Endodermal cell (in vitro differentiated cells): Measurements from ENCODE around the gene BPNT1. TPM values are rescaled to one million over a fixed set of nuclear protein-coding genes. Genes with fewer than 3 reads are reported as not detected.

Experiments
- DNase-seq: peaks from one replicate; pipeline ENCODE4 v3.0.0-alpha.2; 2017
- H3K27ac ChIP-seq: 2 replicates; pipeline ENCODE4 v1.5.1; 2013; ENCODE audit warnings: mild to moderate bottlenecking, low read depth, low read length, moderate library complexity
- H3K27me3 ChIP-seq: 2 replicates; pipeline ENCODE4 v1.6.1; 2013; ENCODE audit warnings: mild to moderate bottlenecking, low read length, moderate library complexity; ENCODE audit not compliant: insufficient read depth, control insufficient read depth, poor library complexity, severe bottlenecking
- H3K36me3 ChIP-seq: 2 replicates; pipeline ENCODE4 v1.7.0; 2013; ENCODE audit warnings: mild to moderate bottlenecking, low read length, moderate library complexity; ENCODE audit not compliant: control insufficient read depth, insufficient read depth
- H3K4me1 ChIP-seq: one replicate; pipeline ENCODE4 v1.7.0; 2013; ENCODE audit warnings: low read length; ENCODE audit not compliant: control insufficient read depth, insufficient read depth
- H3K4me3 ChIP-seq: 2 replicates; pipeline ENCODE4 v1.5.1; 2013; ENCODE audit warnings: mild to moderate bottlenecking, low read length, moderate library complexity
- H3K9ac ChIP-seq: 2 replicates; pipeline ENCODE4 v1.6.1; 2013; ENCODE audit warnings: mild to moderate bottlenecking, low read length, moderate library complexity; ENCODE audit not compliant: poor library complexity, severe bottlenecking; ENCODE audit errors: extremely low read depth
- H3K9me3 ChIP-seq: 2 replicates; pipeline ENCODE4 v1.6.1; 2013; ENCODE audit warnings: mild to moderate bottlenecking, low read length, moderate library complexity; ENCODE audit not compliant: control insufficient read depth
- H3K27ac Mint-ChIP-seq: 2 replicates; pipeline ENCODE4 v1.8.0; 2020; ENCODE audit warnings: mixed read lengths
- H3K27me3 Mint-ChIP-seq: 2 replicates; pipeline ENCODE4 v1.8.0; 2021; ENCODE audit warnings: mild to moderate bottlenecking, mixed read lengths; ENCODE audit not compliant: insufficient read depth
- H3K36me3 Mint-ChIP-seq: 2 replicates; pipeline ENCODE4 v1.8.0; 2020; ENCODE audit warnings: low read depth, mixed read lengths
- H3K4me1 Mint-ChIP-seq: 2 replicates; pipeline ENCODE4 v1.8.0; 2020; ENCODE audit warnings: mixed read lengths
- H3K4me3 Mint-ChIP-seq: 2 replicates; pipeline ENCODE4 v1.8.0; 2020; ENCODE audit warnings: mild to moderate bottlenecking, moderate library complexity, mixed read lengths
- H3K9me3 Mint-ChIP-seq: 2 replicates; pipeline ENCODE4 v1.8.0; 2020; ENCODE audit warnings: mild to moderate bottlenecking, mixed read lengths
- CTCF ChIP-seq: fragments of 200-600 bp; sonication (generic); conservative IDR thresholded peaks from 2 replicates; pipeline ENCODE4 v1.5.0; 2021; ENCODE audit warnings: antibody characterized with exemption, mild to moderate bottlenecking
- whole genome bisulfite sequencing, 2 experiments: methylation state at CpG; one replicate each; pipeline versions ENCODE4 v1.1.5 to v1.1.7; 2013; ENCODE audit warnings: missing lambda C conversion rate in 2 of 2, mixed read lengths in 1 of 2; ENCODE audit not compliant: insufficient coverage in 1 of 2, insufficient read length in 1 of 2; 5-methylcytosine and 5-hydroxymethylcytosine counted together
- total RNA-seq, 2 donors: library from RNA; stranded (reverse); fragmentation: NEBNext Ultra II Directional in 1 of 2; extraction: Animal tissue kit (Norgen Biotek cat#: 25700) in 1 of 2; gene quantifications; 2 replicates in 1 of 2; 3 replicates in 1 of 2; pipeline ENCODE4 v1.2.1, GENCODE V29; 2021

The BPNT1 gene
- total RNA-seq, 2 donors from 2014 or later: 13.1 to 15.6 TPM

- H3K4me3 Mint-ChIP-seq: no peak overlapping the region
- H3K36me3 Mint-ChIP-seq: peaks cover 34% of the 10 kb centered on the region
- no peak overlapping the region for H3K27ac ChIP-seq
- no peak overlapping the region for H3K4me3 ChIP-seq
- no peaks in the 10 kb centered on the region for H3K27me3 Mint-ChIP-seq
- no peaks in the 10 kb centered on the region for H3K4me1 ChIP-seq
- H3K9me3 ChIP-seq: no peaks in the 10 kb centered on the region
- no peak for DNase-seq
- no peaks in the 10 kb centered on the region for H3K9me3 Mint-ChIP-seq
- no peaks in the 10 kb centered on the region for H3K27me3 ChIP-seq
- 67 to 80% methylated on average over 1 of the region's 1 CpG for WGBS, 2 experiments
- TF ChIP-seq CTCF: no peak
- H3K27ac Mint-ChIP-seq: peak overlapping the region; percentile 27
- H3K4me1 Mint-ChIP-seq: peaks cover 8% of the 10 kb centered on the region
- peaks cover 40% of the 10 kb centered on the region for H3K36me3 ChIP-seq
- no peak overlapping the region for H3K9ac ChIP-seq
Observed at GRCh38 chr1:220124542-220124941, 35.0 kb upstream of the BPNT1 start.

GRCh38 chr1:220123889-220124288 is 34.3 kb upstream of the BPNT1 start:
- H3K27ac Mint-ChIP-seq: no peak overlapping the region
- H3K4me3 ChIP-seq: no peak overlapping the region
- H3K36me3 ChIP-seq: peaks cover 40% of the 10 kb centered on the region
- no peak overlapping the region for H3K4me3 Mint-ChIP-seq
- H3K27me3 ChIP-seq: no peaks in the 10 kb centered on the region
- no peaks in the 10 kb centered on the region for H3K9me3 Mint-ChIP-seq
- peak; percentile 59 for DNase-seq
- peak; percentile 72 for TF ChIP-seq CTCF
- no peak overlapping the region for H3K9ac ChIP-seq
- H3K4me1 Mint-ChIP-seq: peaks cover 8% of the 10 kb centered on the region
- H3K27ac ChIP-seq: no peak overlapping the region
- no peaks in the 10 kb centered on the region for H3K9me3 ChIP-seq
- H3K4me1 ChIP-seq: no peaks in the 10 kb centered on the region
- H3K27me3 Mint-ChIP-seq: no peaks in the 10 kb centered on the region
- H3K36me3 Mint-ChIP-seq: peaks cover 30% of the 10 kb centered on the region

DNA sequence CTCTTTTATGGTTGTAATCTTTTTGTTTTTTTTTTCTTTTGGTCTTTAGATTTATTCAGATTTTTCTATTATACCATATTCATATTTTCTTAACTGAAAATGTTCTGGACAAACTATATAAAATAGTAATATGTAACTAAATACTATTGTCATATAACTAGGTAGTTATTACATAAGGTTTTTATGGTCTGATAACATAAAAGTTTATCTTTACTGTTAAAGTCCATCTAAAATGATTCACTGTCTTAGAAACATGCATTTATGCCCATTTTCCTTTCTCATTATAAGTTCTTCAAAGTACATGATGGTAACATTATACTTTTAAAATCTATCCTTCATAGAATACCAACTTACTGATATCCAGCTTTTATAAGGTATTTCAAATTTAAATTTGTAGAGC is 33.5 kb upstream of the BPNT1 start:
- Histone ChIP-seq H3K36me3 (peaks cover 40% of the 10 kb centered on the region), H3K9me3 (no peaks in the 10 kb centered on the region), H3K9ac (no peak overlapping the region), H3K4me1 (no peaks in the 10 kb centered on the region), H3K4me3 (no peak overlapping the region), H3K27me3 (no peaks in the 10 kb centered on the region), H3K27ac (no peak overlapping the region)
- Mint-ChIP-seq H3K4me1 (peaks cover 8% of the 10 kb centered on the region), H3K4me3 (no peak overlapping the region), H3K9me3 (no peaks in the 10 kb centered on the region), H3K27ac (no peak overlapping the region), H3K27me3 (no peaks in the 10 kb centered on the region), H3K36me3 (peaks cover 23% of the 10 kb centered on the region)
- no peak for DNase-seq
- TF ChIP-seq CTCF: no peak
